Activated gamma-delta T cell (primary cell): ENCODE measurements around the gene ZRANB3.

Source experiments
- DNase-seq: peaks from one replicate; lab custom pipeline; 2025; lab: John Stamatoyannopoulos, UW

ZRANB3 gene

DNA sequence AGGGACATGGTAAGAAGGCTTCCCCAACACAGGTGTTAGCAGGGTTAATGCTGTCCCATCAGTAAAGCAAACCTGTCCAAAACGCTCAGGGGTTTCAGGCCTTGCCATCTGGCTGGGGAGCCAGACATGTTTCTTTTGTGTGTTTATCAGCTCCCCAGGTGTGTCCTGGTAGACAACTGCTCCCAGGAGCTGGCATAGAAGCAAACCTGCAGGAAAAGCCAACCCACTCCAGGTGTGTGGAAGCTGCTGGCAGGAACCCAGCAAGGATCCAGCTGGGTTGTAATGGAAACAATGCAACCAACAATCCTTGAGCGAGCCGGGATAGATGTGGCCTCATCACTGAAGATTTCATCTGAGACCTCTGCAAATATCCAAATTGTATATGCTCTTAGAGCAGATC is 355.8 kb downstream of the ZRANB3 start:
- DNase-seq = no peak

DNA sequence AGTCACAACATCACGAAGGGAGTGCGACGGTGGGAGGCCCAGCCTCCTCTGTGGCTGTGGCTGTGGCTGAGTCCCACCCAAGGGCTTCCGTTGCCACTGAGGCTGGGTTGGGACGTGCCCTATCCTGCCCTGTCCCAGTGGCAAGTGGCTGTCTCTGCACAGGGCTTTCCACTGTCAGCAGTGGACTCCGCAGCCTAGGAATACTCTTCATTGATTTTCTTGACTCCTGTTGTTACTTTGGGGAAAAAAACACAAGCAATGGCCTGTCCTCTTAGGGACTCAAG is 356.3 kb downstream of the ZRANB3 start:
- no peak for DNase-seq

DNA sequence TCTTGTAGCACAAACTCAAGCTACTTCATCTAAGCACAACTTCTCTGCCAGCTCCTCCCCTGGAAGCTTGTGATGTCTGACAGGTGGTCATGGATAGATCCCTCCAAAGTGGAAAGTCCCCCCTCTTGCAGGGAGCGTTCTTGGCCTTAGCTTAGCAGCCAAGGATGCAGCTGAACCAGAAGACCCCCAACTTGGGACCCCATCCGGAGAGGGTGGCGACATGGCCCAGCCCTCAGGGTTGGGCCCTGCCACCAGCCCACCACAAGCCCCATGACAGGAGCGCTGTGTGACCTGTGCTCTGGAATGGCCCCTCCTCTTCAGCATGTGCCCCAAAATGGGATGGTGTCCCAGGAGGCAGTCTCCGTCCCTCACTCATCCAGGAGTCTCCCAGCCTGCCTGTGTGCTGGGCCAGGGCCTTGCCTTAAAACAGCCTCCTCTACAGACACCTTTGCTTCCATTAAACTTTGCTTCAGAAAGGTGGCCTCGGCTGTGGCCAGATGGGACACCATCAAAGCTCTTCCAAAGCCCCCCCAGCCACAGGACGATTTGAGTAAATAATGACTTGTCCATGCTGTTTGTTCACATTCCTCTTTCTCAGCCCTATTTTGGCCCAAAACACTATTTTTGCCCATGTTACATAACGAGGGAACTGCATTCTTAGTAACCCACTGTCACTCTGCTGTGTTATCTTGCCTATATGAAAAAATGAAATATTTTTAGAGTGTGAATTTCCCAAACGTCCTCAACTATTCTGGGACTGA is 356.8 kb downstream of the ZRANB3 start:
- no peak for DNase-seq

DNA sequence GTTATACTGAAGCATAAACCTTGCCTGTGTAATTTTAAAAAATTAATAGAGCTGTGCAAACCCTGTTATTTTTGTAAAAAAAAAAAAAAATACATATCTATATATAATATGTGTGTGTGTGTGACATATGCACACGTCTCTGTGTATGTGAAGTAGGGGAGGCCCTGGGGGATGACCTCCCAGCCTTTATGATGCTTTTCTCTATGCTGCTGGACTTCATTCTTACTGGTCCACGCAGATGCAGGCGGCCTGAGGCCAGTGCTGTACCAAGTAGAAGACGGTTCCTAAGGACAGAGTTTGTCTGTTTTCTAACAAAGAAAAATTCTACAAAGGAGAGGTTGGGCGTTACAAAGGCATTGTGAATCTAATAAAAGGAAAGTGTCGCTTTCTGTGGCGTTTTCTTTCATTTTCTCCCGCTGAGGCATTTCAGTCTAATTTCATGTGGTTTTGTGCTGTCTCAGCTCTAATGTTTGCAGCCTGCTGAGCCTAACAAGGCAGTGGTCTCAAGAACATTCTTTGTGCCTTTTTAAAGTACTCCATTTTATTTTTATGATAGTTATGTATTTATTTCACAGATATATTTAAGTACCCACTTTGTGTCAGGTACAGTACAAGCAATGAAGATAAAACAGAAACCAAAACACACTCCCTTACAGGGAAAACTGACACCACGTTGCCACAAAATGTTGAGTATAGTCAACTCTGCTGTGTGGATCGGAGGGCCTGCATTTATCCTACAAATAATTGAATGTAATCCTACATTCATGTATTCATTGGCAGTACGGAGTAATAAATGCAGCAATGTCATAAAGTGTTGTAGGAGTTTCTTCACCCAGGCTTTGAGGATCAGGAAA is 360.9 kb downstream of the ZRANB3 start:
- no peak for DNase-seq

DNA sequence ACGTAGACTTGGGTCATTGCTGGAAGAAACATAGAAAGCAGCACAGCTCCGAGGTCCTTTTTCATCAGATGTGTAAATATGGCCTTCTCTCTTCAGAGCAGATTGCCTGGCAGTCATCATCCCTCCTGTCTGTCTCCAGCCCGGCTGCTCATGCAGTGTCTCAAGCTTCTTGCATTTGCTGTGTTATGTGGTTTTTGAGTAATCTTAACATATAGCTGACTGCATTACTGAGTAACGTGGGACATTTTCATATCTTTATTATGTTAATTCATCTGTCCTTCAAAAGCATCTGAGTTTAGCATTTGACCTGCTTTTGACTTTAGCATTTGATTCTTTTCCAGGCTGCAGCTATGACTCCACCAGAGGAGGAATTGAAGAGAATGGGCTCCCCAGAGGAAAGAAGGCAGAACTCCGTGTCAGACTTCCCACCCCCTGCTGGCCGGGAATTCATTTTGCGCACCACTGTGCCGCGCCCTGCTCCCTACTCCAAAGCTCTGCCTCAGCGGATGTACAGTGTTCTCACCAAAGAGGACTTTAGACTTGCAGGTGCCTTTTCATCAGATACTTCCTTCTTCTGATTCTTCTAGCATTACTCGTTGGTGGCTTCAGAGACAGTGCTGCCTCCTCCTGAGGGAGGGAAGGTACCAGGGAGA is 362.7 kb downstream of the ZRANB3 start:
- DNase-seq = no peak

DNA sequence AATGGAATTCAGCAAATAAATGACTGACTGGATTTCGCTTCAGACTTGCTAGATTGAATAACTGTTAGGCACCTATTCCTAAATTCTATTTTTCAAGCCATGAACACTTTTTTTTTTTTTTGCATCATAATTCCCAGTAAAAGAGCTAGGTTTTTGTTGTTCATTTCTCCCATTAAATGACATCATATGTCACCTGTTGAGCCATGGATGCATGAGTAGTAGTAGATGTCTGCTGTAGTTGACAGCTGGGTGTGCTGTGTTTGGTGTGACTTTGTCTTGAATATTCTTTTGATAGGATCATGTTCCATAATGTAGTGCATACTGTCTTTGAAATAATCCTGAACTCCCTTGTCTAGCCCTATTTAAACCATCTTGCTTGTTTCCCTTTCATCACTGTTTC is 363.7 kb downstream of the ZRANB3 start:
- no peak for DNase-seq

DNA sequence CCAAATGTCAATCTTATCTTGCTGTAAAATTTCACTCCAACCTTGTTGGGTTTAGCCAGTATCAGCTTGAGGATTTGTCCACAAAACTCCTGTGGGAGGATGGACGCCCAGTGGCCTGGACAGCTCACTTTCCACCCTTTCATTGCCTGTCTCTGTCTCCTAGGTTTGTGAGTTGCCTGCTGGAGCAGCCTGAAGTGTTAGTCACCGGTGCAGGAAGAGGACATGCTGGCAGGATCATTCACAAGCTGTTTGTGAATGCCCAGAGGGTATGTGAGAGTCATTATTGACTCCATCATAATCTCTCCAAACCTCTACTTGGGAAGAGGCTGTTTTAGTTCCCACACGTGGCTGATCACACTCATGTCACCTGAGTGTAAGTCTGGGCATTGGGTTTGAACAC is 366.6 kb downstream of the ZRANB3 start:
- no peak for DNase-seq

DNA sequence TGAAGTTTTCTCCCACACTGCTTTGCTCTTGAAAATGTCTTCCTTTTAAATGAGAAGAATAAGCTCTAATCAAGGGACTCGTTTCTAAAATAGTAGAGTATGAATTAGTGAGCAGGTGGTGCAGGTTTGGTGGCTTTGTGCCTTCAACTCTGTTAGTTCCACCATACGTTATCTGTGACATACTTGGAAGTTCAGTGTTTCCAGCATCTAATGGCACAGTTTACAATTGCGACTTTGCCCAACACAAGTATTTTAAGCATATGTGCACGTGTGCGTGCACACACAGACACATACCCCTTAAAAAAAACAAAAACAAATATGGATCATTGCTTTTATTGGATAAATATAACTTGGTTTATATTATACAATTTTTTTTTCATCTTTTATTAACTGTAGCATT is 367.1 kb downstream of the ZRANB3 start:
- no peak for DNase-seq

DNA sequence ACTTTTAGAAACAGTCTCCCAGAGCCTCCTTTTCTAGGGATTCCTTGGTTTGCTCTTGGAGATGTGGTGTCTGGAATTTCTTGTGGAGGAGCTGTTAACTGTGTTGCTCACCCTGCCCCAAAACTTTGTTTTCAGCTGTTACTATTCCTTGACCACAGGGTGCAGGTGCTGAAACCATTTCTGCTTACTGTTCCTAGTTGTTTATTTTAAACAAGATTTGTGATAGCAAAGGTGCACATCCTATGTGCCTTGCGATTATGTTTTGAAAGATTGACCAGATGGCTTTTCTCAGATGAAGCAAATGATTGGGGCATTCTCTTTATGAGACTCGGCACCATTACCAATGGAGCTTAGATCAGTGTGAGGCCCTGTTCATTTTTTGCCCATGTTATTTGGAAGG is 367.7 kb downstream of the ZRANB3 start:
- no peak for DNase-seq

DNA sequence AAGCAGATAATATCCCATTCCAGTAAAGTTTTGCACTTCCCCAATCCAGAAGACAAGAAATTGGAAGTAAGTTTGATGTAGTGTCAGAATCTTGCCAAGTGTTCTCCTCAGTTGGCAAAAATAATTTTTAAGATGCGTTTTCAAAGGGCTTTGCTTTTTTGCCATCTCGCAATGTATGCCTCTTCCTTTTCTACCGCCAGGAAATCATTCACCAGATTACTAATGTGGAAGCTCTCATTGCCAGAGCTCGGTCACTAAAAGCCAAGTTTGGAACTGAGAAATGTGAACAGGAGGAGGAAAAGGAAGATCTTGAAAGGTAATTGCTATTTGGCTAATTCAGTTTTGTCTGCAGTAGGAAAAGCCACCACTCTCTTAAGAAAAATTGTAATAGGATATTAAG is 368.2 kb downstream of the ZRANB3 start:
- no peak for DNase-seq

DNA sequence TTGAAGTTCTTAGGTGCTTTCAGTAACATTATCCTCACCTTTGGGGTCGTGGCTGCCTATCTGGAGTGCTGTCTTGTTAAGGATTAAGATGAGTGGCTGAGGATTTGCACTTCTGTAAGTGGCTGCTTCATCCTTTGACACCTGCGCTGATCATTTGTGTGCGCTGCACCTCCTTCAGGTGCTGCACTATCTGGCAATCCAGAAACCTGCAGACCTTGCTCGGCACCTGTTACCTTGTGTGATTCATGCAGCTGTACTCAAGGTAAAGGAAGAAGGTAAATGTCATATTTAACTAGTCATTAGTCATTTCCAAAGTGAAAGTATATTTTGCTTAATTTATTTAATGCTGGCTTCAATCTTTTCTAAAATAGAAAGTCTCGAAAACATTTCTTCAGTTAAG is 368.6 kb downstream of the ZRANB3 start:
- no peak for DNase-seq

DNA sequence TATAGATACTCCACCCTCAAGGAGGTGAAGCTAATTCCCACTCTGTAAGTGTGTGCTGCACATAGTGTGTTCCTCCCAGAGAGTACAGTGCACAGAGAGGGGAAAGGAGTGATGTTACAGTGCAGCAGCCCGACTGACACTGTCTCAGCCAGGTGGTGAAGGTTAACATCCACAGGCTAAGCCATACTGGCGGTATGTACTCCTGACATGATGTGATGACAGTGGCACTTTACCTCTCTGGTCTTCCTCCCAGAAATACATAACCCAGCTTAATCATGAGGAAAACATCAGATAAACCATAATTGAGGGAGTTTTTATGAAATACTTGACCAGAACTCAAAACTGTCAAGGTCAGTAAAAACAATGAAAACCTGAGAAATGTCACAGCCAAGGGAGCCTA is 371.8 kb downstream of the ZRANB3 start:
- no peak for DNase-seq

DNA sequence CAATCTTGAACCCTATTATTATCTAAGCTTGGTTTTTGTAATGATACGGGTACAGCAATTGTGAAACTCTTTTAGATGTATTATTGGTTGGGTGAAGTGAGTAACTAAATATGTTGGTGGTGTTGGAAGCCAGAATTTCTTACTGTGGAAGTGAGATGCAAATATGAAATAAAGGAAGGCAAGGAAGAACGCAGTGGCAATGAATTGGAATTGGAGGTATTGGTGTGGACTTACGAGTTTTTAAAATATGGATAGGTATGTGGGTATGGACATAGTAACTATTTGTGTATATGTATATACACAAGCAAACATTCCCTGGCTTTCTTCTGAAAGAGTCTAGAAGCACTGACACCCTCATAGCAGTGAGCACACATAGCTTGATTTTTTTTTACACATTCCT is 373.2 kb downstream of the ZRANB3 start:
- DNase-seq = no peak

DNA sequence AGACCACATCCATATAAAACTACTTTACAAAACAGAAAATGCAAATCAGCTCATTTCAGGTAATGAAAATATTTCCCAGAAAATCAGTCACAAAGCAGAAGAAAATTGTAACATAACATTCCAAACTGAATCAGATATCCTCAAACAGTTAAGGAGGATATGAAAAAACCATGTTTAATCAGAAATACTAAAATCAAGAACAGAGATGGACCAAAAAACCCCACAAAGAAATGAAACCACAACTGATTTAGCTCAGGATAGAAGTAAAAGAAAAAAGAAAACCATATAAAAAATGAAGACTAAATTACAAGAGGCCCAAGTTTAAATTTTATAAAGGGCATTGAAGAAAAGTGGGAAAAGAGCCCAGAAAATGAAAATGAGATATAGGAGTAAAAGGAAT is 376.1 kb downstream of the ZRANB3 start:
- no peak for DNase-seq

DNA sequence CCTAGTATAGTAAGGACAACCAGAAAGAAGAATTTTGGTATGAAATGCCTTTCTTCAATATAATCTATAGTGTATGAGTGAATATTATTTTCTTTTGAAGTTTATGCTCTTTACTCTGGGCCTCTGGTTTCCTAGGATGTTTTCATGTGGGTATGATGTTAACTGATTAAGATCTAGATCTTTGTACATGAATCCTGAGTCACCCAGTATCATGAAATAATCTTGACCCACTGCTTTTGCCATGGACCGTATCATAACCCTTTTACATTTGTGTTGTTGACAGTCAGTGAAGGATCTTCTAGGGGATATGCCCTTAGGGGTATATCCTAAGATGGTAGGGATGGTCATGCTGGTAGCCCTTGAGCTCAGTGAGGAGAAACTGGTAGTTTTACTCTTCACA is 378.7 kb downstream of the ZRANB3 start:
- no peak for DNase-seq

DNA sequence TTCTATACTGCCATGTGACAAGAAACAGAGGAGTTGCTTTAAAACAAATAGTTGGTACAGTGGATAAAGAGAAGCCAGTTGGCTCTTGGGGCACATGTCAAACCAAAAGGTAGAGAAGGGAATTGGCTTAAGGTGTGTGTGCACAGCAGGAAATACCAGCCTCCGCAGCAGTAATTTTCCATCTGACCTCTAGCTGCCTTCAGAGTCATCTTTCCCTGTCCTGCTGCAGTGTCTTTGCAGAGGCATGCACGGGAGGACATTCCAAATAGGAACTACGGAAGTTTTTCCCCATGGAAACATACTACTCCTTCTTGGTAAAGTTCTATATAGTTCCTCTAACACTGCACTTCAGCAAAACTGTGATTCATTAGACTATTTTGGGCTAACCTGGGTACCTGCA is 379.4 kb downstream of the ZRANB3 start:
- DNase-seq = no peak

DNA sequence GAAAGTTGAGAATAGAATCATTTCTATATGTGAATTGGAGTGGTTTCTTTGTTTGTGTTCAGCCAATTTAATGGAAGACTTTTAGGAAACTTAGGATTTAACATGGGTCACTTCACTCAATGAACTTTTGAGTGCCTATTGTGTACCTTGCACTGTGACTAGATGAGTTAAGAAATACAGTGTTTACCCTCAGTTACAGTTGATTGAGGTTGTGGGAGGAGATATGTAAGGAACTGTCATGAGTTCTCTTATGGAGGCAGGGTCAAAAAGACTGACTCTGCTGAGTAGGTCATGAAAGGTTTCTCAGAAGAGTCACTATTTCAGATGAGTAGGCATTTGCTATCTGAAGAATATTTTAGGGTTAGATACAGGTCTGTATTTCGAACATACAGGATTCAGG is 380.3 kb downstream of the ZRANB3 start:
- DNase-seq = no peak

DNA sequence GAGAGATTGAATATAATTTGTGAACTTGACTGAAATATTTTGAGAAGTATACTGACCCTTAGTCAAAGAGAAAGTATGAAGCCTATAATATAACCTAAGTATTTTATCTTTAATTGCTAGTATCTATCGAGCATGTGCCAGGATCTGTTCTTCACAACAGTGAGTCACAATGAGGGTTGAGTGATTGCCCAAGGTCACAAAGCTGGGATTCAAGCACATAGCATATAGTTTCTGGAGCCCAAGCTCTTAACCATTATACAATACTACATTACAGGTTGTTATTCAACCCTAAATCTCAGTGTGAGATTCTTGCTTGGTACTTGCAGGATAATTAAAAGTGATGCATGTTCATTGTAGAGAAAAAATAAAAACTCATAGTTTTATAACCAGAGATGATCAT is 381.8 kb downstream of the ZRANB3 start:
- DNase-seq = no peak

DNA sequence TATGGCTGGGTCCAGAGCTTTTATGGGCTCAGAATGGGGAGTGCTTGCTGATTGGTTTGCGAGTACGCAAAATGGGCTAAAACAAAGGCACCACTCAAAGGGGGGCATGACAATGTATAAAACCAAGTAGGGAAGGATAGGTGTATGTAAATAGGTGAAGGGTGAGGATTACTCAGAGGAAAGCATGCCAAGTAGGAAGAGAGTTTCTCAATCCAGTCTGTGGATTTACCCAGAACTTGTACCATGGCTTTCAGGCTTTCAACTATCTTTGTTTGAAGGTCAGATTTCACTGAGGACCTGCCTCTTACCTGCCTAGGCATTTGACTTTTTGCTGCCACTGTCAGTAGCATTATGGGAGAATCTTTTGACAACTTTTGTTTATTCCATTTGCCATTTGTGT is 386.7 kb downstream of the ZRANB3 start:
- DNase-seq = no peak

DNA sequence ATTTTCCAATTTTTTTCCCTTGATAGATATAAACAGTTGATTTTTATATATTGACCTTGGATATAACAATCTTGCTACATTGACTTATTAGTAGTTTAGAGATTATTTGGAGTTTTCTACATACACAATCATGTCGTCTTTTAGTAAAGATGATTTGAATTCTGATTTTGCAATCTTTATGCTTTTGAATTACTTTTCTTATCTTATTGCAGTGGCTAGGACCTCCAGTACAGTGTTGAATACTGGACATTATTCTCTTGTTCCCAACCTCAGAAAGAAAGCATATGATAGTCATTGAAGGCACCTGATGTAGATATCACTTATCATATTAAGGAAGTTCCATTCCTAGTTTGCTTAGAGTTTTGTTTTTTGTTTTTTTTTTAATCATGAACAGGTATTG is 388.7 kb downstream of the ZRANB3 start:
- DNase-seq = no peak

DNA sequence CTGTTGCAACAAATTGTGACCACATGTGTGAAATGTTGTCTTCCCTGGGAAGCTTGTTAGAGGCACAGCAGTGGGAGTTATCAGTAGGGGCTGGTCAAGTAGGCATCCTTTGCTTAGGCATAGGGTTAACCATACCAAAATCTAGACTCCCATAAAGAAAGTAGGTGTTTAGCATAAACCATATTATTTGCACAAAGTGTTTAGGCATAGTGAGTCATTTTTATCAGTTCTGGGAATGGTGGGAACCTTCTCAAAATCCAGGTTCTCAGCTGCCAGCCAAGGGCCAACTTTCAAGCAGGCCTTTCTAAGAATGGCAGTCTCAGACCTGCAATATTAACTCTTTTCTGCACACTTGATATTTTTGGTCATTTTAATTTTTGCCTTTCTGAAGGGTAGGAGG is 390.4 kb downstream of the ZRANB3 start:
- DNase-seq = no peak

DNA sequence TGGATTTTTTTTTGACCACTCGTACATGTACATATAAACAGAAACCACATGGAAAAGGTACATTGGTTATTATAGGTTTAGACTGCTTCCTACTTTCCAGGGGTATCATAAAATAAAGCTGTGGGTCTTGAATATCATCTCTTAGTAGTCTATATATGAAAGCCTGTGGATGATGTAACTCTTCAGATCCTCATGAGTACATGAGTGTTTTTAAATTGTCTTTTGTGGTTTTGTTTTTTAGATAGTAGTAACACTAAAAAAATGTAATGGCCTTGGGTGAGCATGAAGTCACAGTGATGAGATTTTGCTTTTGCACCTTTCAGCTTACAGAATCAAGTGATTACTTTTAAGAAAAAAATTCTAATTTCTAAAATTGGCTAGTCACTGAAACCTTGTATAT is 398.7 kb downstream of the ZRANB3 start:
- no peak for DNase-seq

DNA sequence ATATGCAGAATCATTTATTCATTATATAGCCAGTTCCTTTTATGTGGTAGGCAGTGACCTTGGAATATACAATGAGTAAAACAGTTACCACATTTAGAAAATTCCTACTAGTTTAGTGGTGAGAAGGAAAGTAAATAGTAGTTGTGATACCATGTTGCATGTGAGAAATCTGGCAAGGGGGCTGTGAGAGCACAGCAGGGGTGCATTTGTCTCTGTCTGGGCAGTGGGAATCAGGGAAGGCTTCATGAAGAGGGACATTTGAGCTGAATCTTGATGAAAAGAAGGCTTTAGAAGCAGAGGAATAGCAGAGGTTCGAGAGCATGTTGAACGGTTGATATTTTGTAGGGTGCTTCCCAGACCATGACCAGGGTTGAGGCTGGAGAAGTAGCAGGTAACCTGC is 400.3 kb downstream of the ZRANB3 start:
- no peak for DNase-seq
